ACC112 (cell line): ENCODE measurements around the gene SLC38A4.
"Not testable (repeated sequence)": the region's sequence is repeated elsewhere in the genome, so short reads cannot be mapped to it uniquely, and the experiment has no call there.

ENCODE experiments used
- H2AFZ ChIP-seq: fragments of 200-600 bp; sonication (generic); one replicate; pipeline ENCODE4 v1.6.0; 2017; ENCODE audit warnings: antibody characterized with exemption, low read length; ENCODE audit not compliant: unreplicated experiment
- H3K27ac ChIP-seq: fragments of 200-600 bp; sonication (generic); 2 replicates; pipeline ENCODE4 v1.5.1; 2014; ENCODE audit warnings: low read depth, mild to moderate bottlenecking, antibody characterized with exemption, low read length, moderate library complexity
- H3K27me3 ChIP-seq: fragments of 200-600 bp; sonication (generic); 2 replicates; pipeline ENCODE4 v1.6.1; 2014; ENCODE audit warnings: mild to moderate bottlenecking, antibody characterized with exemption, low read length, moderate library complexity, mixed read lengths; ENCODE audit not compliant: insufficient read depth
- H3K36me3 ChIP-seq: fragments of 200-600 bp; sonication (generic); 2 replicates; pipeline ENCODE4 v1.6.1; 2016; ENCODE audit warnings: mild to moderate bottlenecking, antibody characterized with exemption, low read length, moderate library complexity, mixed read lengths; ENCODE audit not compliant: insufficient read depth
- H3K4me1 ChIP-seq: fragments of 200-600 bp; sonication (generic); one replicate; pipeline ENCODE4 v1.6.1; 2016; ENCODE audit warnings: low read length, mixed read lengths; ENCODE audit not compliant: insufficient read depth, unreplicated experiment, control insufficient read depth
- H3K4me3 ChIP-seq: fragments of 200-600 bp; sonication (generic); 2 replicates; pipeline ENCODE4 v1.5.1; 2014; ENCODE audit warnings: mild to moderate bottlenecking, low read depth, low read length
- H3K79me2 ChIP-seq: fragments of 200-600 bp; sonication (generic); one replicate; pipeline ENCODE4 v1.6.0; 2016; ENCODE audit warnings: low read length; ENCODE audit not compliant: control insufficient read depth, unreplicated experiment, insufficient read depth

Gene SLC38A4, protein sequence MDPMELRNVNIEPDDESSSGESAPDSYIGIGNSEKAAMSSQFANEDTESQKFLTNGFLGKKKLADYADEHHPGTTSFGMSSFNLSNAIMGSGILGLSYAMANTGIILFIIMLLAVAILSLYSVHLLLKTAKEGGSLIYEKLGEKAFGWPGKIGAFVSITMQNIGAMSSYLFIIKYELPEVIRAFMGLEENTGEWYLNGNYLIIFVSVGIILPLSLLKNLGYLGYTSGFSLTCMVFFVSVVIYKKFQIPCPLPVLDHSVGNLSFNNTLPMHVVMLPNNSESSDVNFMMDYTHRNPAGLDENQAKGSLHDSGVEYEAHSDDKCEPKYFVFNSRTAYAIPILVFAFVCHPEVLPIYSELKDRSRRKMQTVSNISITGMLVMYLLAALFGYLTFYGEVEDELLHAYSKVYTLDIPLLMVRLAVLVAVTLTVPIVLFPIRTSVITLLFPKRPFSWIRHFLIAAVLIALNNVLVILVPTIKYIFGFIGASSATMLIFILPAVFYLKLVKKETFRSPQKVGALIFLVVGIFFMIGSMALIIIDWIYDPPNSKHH

DNA sequence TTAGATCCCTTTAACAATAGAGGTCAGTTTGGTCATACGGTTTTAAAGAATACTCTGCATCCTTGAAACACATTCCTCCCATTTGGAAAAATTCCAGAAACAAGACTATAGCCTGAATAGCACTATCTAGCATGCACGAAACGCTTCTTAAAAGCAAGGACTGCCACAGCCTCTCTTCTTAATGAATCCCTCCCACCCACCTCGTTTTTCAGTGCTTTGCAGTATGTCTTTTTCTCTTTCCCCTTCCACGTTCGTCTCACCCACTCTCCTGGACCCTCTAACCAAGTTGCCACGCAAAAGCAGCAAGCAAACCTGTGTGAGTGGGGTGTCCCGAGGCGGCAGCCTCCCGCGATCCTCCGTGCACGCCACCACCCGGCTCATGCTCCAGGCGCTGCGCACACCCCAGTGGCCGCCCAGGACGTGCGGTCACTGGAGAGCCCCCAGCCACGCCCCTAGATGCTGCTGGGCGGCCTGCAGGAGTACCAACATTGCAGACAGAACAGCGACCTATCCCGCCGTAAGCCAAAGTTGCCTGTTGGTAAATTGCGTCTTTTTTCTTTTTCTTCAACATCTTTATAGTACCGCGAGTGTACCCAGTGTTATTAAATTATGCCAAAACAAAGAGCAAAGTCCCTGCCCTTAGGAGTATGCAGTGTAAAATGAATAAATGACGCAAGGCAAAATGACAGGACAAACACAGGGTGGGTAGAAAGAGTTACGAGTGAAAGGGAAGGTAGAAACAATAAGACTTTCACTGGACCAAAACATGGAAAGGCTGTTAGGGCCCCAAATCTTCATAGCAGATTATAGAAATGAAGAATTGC is at the start of gene SLC38A4:
TSS of gene SLC38A4 (minus strand) at position 407 of the 824 bp plus-strand sequence. CDS start 32,926 bp downstream, outside the sequence.
- H3K4me3 ChIP-seq, result peak within 1 kb of the TSS; percentile 68
- H3K27me3 ChIP-seq, result peaks cover 16% of the 10 kb centered on the region
- H3K27ac ChIP-seq, result no peak within 1 kb of the TSS

DNA sequence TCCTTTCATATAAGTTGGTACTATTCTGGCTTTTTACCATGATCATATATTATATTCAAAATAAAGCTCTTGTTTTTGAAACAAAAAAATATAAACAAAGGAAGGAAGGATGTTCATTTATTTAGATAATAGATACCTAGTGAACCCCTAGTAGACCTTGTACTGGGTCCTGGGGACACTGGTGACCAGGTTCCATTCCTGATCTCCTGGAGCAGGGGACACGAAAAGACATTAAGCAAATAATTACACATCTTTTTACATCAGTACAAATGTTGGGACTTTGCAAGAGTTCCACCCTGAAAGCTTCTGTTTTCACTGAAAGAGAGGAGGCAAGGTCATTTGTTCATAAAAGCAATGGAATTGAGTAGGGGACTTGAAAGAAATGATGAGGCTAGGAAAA is 49.3 kb upstream of the SLC38A4 start:
- no peaks in the 10 kb centered on the region for H3K27me3 ChIP-seq
- no peaks in the 10 kb centered on the region for H3K36me3 ChIP-seq
- no peak overlapping the region for H3K4me3 ChIP-seq
- H3K4me1 ChIP-seq, result peaks cover 13% of the 10 kb centered on the region
- H2AFZ ChIP-seq, result no peak overlapping the region
- H3K79me2 ChIP-seq, result no peaks in the 10 kb centered on the region
- no peak overlapping the region for H3K27ac ChIP-seq

More for the DNA sequence above, at the start of gene SLC38A4:
- Histone ChIP-seq H3K4me1 (no peaks in the 10 kb centered on the region), H2AFZ (peak within 1 kb of the TSS; percentile 26), H3K36me3 (no peaks in the 10 kb centered on the region), H3K79me2 (no peaks in the 10 kb centered on the region)

DNA sequence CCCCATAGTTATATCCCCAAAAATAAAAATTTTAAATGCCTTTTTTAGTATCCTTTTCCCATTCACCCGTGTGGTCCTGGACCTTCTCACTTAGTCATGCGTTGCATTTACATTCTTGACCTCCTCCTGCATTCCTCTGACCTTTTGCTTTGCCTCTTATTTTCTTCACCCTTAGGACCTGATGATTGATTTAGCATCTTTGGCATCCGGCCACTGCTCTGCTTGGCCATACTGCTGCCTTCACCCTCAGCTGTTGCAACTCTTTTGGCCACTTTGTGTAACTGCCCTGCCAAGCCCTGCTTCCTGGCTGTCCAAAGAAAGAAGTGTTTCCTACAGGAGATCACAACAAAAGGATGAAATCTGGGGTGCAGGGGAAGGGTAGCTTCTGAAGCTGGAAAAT is 48.8 kb upstream of the SLC38A4 start:
- H3K36me3 ChIP-seq, result no peaks in the 10 kb centered on the region
- no peaks in the 10 kb centered on the region for H3K27me3 ChIP-seq
- peaks cover 13% of the 10 kb centered on the region for H3K4me1 ChIP-seq
- H3K27ac ChIP-seq, result no peak overlapping the region
- no peak overlapping the region for H2AFZ ChIP-seq
- H3K79me2 ChIP-seq, result no peaks in the 10 kb centered on the region
- no peak overlapping the region for H3K4me3 ChIP-seq

DNA sequence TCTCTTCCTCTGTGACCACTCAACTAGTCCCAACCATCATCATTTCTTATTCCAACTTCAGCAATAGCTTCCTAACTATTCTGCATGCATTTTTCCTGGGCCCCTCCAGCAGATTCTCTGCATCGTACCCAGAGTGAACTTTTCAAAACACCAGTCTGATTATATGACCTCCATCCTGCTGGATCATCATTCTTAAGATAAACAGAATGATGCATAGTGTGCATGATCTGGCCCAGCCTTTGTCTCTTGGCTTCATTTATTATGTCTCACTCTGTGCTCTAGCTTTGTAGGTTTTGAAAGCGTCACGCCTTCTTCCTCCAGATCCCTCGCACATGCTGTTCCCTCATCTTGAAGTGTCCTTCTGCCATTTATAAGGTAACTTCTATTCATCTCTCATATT is 46.3 kb upstream of the SLC38A4 start:
- no peaks in the 10 kb centered on the region for H3K27me3 ChIP-seq
- H3K27ac ChIP-seq, result no peak overlapping the region
- no peak overlapping the region for H3K4me3 ChIP-seq
- peaks cover 13% of the 10 kb centered on the region for H3K4me1 ChIP-seq
- no peaks in the 10 kb centered on the region for H3K79me2 ChIP-seq
- H2AFZ ChIP-seq, result no peak overlapping the region
- H3K36me3 ChIP-seq, result no peaks in the 10 kb centered on the region

DNA sequence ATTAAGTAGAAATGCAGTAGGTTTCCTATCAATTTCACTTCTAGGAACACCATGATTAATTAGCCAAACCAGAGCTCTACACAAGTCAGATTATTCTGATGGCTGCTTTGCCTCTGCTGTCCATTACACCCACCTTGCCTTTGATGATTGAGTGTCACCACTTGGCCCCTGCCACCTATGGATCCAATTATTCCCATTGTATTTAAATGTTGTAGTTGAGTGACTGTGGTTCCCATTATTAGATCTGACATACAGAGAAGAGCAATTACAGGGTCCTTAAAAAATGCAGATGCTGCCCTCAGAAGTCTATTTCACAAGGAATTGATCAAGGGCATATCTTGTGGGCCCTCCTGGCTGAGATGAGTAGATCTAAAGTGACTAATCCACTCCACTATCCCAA is 39.5 kb upstream of the SLC38A4 start:
- no peak overlapping the region for H3K4me3 ChIP-seq

DNA sequence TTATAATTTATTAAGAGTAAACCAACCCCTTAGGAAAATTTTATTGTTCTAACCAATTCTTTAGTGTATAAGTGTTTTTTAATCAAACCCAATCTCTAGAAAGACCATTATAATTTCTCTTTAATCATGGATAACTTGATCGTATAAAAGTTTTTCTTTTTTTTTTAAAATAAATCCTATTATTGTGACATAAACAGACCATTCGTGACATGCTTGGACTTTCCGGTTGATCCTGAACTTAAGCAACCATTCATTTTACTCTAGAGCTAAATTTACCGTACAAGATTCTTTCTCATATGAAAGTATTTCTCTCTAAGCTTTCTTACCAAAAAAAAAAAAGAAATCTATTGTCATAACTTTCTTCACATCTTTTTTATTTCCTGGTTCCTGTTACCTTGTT is 32.6 kb upstream of the SLC38A4 start:
- H2AFZ ChIP-seq, result no peak overlapping the region
- no peaks in the 10 kb centered on the region for H3K36me3 ChIP-seq
- H3K79me2 ChIP-seq, result no peaks in the 10 kb centered on the region
- H3K4me3 ChIP-seq, result no peak overlapping the region
- H3K4me1 ChIP-seq, result no peaks in the 10 kb centered on the region
- H3K27me3 ChIP-seq, result no peaks in the 10 kb centered on the region
- H3K27ac ChIP-seq, result no peak overlapping the region

More for the DNA sequence above, 39.5 kb upstream of the SLC38A4 start:
- Histone ChIP-seq H3K36me3 (no peaks in the 10 kb centered on the region), H3K27me3 (no peaks in the 10 kb centered on the region), H3K4me1 (no peaks in the 10 kb centered on the region), H3K79me2 (no peaks in the 10 kb centered on the region), H2AFZ (no peak overlapping the region), H3K27ac (no peak overlapping the region)

DNA sequence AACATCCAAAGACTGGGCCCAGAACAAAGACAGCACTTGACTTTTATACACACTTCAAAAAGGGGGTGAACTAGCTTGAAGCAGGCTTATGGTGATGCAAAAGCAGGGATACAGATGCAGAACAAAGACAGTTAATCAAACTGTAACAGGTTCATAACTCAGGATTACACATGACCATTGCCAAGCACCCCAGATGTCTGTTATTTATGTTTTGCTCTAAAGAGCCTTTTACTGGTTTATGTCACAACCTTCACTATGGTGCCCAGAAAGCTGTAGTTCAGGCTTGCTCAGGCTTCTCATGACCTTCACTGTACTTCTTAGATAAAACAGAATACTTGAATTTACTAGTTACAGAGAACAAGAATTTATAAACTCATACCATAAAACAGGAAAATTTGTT is 31.7 kb upstream of the SLC38A4 start:
- no peaks in the 10 kb centered on the region for H3K4me1 ChIP-seq
- no peak overlapping the region for H3K4me3 ChIP-seq
- H3K36me3 ChIP-seq, result no peaks in the 10 kb centered on the region

DNA sequence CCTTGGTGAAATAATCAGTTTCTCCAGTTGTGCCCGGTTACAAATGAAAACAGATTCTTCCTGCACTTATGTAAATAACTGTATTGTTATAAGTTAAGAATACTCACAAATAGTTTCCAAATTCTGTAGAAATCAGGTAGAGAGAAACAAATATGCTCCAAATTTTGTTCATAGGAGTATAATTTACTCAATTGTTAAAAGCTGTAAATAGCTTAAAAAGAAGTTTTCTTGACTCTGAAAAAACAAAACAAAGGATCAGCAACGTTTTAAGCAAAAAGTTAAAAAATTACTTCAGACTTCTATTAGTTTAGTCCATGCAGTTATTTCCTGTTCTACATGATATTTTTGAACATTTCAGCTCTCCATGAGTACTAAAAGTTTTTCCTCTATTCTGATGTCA is 30.0 kb upstream of the SLC38A4 start:
- H3K4me1 ChIP-seq, result no peaks in the 10 kb centered on the region
- H3K27me3 ChIP-seq, result no peaks in the 10 kb centered on the region
- no peak overlapping the region for H3K4me3 ChIP-seq
- no peak overlapping the region for H3K27ac ChIP-seq
- H3K36me3 ChIP-seq, result no peaks in the 10 kb centered on the region
- H2AFZ ChIP-seq, result no peak overlapping the region
- H3K79me2 ChIP-seq, result no peaks in the 10 kb centered on the region

More for the DNA sequence above, 31.7 kb upstream of the SLC38A4 start:
- Histone ChIP-seq H3K27me3 (no peaks in the 10 kb centered on the region), H3K79me2 (no peaks in the 10 kb centered on the region), H3K27ac (no peak overlapping the region), H2AFZ (no peak overlapping the region)

DNA sequence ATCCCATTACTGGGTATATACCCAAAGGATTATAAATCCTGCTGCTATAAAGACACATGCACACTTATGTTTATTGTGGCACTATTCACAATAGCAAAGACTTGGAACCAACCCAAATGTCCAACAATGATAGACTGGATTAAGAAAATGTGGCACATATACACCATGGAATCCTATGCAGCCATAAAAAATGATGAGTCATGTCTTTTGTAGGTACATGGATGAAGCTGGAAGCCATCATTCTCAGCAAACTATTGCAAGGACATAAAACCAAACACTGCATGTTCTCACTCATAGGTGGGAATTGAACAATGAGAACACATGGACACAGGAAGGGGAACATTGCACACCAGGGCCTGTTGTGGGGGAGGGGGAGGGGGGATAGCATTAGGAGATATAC is 28.4 kb upstream of the SLC38A4 start:
- H3K4me1 ChIP-seq, H3K27ac ChIP-seq: not testable (repeated sequence)

DNA sequence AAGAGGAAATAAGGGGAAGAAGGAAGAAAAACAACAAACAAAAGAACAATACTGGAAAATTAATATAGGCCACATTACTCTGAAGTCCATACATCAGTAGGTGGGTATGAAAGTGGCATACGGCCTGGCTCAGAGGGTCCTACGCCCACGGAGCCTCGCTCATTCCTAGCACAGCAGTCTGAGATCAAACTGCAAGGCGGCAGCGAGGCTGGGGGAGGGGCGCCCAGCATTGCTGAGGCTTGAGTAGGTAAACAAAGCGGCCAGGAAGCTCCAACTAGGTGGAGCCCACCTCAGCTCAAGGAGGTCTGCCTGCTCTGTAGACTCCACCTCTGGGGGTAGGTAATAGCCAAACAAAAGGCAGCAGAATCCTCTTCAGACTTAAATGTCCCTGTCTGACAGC is 23.0 kb upstream of the SLC38A4 start:
- not testable (repeated sequence) for H3K4me3 ChIP-seq, H2AFZ ChIP-seq, H3K36me3 ChIP-seq, H3K79me2 ChIP-seq, H3K4me1 ChIP-seq, H3K27me3 ChIP-seq, H3K27ac ChIP-seq

More for the DNA sequence above, 28.4 kb upstream of the SLC38A4 start:
- H3K79me2 ChIP-seq, H3K36me3 ChIP-seq, H3K27me3 ChIP-seq, H3K4me3 ChIP-seq, H2AFZ ChIP-seq: not testable (repeated sequence)
